OCI-LY7 (cell line): ENCODE results near the gene U2SURP.
"Not testable (repeated sequence)": the region's sequence is repeated elsewhere in the genome, so short reads cannot be mapped to it uniquely, and the experiment has no call there.

ENCODE experiments used
- EZH2phosphoT487 ChIP-seq: fragments of 200-600 bp; sonication (generic); IDR thresholded peaks from 2 replicates; pipeline ENCODE4 v1.6.1; 2018; ENCODE audit warnings: low read depth, borderline replicate concordance, mild to moderate bottlenecking, mixed run types, antibody characterized with exemption, low read length, moderate library complexity, mixed read lengths
- TF ChIP-seq, protein P1 (sequence below): fragments of 200-600 bp; sonication (generic); conservative IDR thresholded peaks from 2 replicates; pipeline ENCODE4 v1.5.1; 2014; ENCODE audit warnings: mild to moderate bottlenecking, antibody characterized with exemption, low read length, moderate library complexity, mixed read lengths

DNA sequence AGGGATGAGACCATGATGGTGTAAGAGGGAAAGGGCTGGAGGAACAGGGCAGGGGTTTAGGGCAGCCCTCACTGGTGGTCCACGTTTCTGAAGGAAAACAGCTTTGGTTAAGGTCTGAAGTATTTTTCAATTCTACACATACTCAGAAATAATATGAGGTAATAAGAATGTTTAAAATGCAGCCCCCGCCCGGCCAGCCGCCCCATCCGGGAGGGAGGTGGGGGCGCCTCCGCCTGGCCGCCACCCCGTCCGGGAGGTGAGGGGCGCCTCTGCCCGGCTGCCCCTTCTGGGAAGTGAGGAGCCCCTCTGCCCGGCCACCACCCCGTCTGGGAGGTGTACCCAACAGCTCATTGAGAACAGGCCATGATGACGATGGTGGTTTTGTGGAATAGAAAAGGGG is 72.2 kb downstream of the U2SURP start:
- TF ChIP-seq, protein P1, sequence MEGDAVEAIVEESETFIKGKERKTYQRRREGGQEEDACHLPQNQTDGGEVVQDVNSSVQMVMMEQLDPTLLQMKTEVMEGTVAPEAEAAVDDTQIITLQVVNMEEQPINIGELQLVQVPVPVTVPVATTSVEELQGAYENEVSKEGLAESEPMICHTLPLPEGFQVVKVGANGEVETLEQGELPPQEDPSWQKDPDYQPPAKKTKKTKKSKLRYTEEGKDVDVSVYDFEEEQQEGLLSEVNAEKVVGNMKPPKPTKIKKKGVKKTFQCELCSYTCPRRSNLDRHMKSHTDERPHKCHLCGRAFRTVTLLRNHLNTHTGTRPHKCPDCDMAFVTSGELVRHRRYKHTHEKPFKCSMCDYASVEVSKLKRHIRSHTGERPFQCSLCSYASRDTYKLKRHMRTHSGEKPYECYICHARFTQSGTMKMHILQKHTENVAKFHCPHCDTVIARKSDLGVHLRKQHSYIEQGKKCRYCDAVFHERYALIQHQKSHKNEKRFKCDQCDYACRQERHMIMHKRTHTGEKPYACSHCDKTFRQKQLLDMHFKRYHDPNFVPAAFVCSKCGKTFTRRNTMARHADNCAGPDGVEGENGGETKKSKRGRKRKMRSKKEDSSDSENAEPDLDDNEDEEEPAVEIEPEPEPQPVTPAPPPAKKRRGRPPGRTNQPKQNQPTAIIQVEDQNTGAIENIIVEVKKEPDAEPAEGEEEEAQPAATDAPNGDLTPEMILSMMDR, result not testable (repeated sequence)
- TF ChIP-seq EZH2phosphoT487, result not testable (repeated sequence)
